Measurements from ENCODE around the gene MBD1.
A peak's percentile ranks its signal among the peaks of the same experiment; 100 is the strongest.
"Not testable (repeated sequence)": the region's sequence is repeated elsewhere in the genome, so short reads cannot be mapped to it uniquely, and the experiment has no call there.

MBD1 gene

GRCh38 chr18:50266248-50266704, 15.0 kb downstream of the MBD1 start, which contains the start of gene CFAP53:
CFAP53 (minus strand) TSS chr18:50266495; CDS start chr18:50266404, 91 bp downstream.
- H3K9me3 ChIP-seq (ENCODE audit: low read length), result no peaks in the 10 kb centered on the region
- no peak within 1 kb of the TSS for H3K27ac ChIP-seq (ENCODE audit: low read depth, low read length)
- peaks cover 6% of the 10 kb centered on the region for H3K4me1 ChIP-seq (ENCODE audit: insufficient read depth, low read length)
- no peaks in the 10 kb centered on the region for H3K27me3 ChIP-seq (ENCODE audit: control insufficient read depth in 1 of 2, insufficient read depth in 2 of 2, low read length in 2 of 2)
- H3K9ac ChIP-seq (ENCODE audit: low read length), result no peak within 1 kb of the TSS
- H3K4me3 ChIP-seq (ENCODE audit: low read depth in 1 of 2, low read length in 2 of 2), result peak within 1 kb of the TSS; percentile 28 to 92
- peaks cover 14% of the 10 kb centered on the region for H3K36me3 ChIP-seq (ENCODE audit: insufficient read depth, low read length)

GRCh38 chr18:50262977-50263376, 18.3 kb downstream of the MBD1 start:
- Histone ChIP-seq H3K27me3 (ENCODE audit: control insufficient read depth in 1 of 2, insufficient read depth in 2 of 2, low read length in 2 of 2) (no peaks in the 10 kb centered on the region), H3K36me3 (ENCODE audit: insufficient read depth, low read length) (no peaks in the 10 kb centered on the region), H3K4me1 (ENCODE audit: insufficient read depth, low read length) (peaks cover 6% of the 10 kb centered on the region), H3K9ac (ENCODE audit: low read length) (no peak overlapping the region), H3K4me3 (ENCODE audit: low read depth in 1 of 2, low read length in 2 of 2) (no peak overlapping the region), H3K27ac (ENCODE audit: low read depth, low read length) (no peak overlapping the region), H3K9me3 (ENCODE audit: low read length) (no peaks in the 10 kb centered on the region)

GRCh38 chr18:50250935-50251334, 30.4 kb downstream of the MBD1 start:
- Histone ChIP-seq H3K36me3 (ENCODE audit: insufficient read depth, low read length) (no peaks in the 10 kb centered on the region), H3K4me3 (ENCODE audit: low read depth in 1 of 2, low read length in 2 of 2) (no peak overlapping the region), H3K27me3 (ENCODE audit: control insufficient read depth in 1 of 2, insufficient read depth in 2 of 2, low read length in 2 of 2) (no peaks in the 10 kb centered on the region), H3K9ac (ENCODE audit: low read length) (no peak overlapping the region), H3K4me1 (ENCODE audit: insufficient read depth, low read length) (no peaks in the 10 kb centered on the region), H3K27ac (ENCODE audit: low read depth, low read length) (no peak overlapping the region), H3K9me3 (ENCODE audit: low read length) (no peaks in the 10 kb centered on the region)

- no peaks in the 10 kb centered on the region for H3K4me1 ChIP-seq (ENCODE audit: insufficient read depth, low read length)
- H3K4me3 ChIP-seq (ENCODE audit: low read depth in 1 of 2, low read length in 2 of 2), result no peak overlapping the region
- H3K9ac ChIP-seq (ENCODE audit: low read length), result no peak overlapping the region
- H3K9me3 ChIP-seq (ENCODE audit: low read length), result no peaks in the 10 kb centered on the region
- H3K27ac ChIP-seq (ENCODE audit: low read depth, low read length), result no peak overlapping the region
- no peaks in the 10 kb centered on the region for H3K27me3 ChIP-seq (ENCODE audit: control insufficient read depth in 1 of 2, insufficient read depth in 2 of 2, low read length in 2 of 2)
- no peaks in the 10 kb centered on the region for H3K36me3 ChIP-seq (ENCODE audit: insufficient read depth, low read length)
These were observed 31.7 kb downstream of the MBD1 start for GRCh38 chr18:50249576-50249975.

GRCh38 chr18:50247561-50247960, 33.8 kb downstream of the MBD1 start:
- Histone ChIP-seq H3K4me3 (ENCODE audit: low read depth in 1 of 2, low read length in 2 of 2) (no peak overlapping the region), H3K4me1 (ENCODE audit: insufficient read depth, low read length) (no peaks in the 10 kb centered on the region), H3K9ac (ENCODE audit: low read length) (no peak overlapping the region), H3K27me3 (ENCODE audit: control insufficient read depth in 1 of 2, insufficient read depth in 2 of 2, low read length in 2 of 2) (no peaks in the 10 kb centered on the region), H3K36me3 (ENCODE audit: insufficient read depth, low read length) (no peaks in the 10 kb centered on the region), H3K27ac (ENCODE audit: low read depth, low read length) (no peak overlapping the region), H3K9me3 (ENCODE audit: low read length) (no peaks in the 10 kb centered on the region)

- not testable (repeated sequence) for H3K9me3 ChIP-seq (ENCODE audit: low read length); H3K36me3 ChIP-seq (ENCODE audit: insufficient read depth, low read length); H3K4me3 ChIP-seq (ENCODE audit: low read depth in 1 of 2, low read length in 2 of 2); H3K4me1 ChIP-seq (ENCODE audit: insufficient read depth, low read length); H3K27ac ChIP-seq (ENCODE audit: low read depth, low read length); H3K9ac ChIP-seq (ENCODE audit: low read length); H3K27me3 ChIP-seq (ENCODE audit: control insufficient read depth in 1 of 2, insufficient read depth in 2 of 2, low read length in 2 of 2)
These were observed 39.6 kb downstream of the MBD1 start for GRCh38 chr18:50241768-50242167.

- Histone ChIP-seq H3K4me1 (ENCODE audit: insufficient read depth, low read length) (no peaks in the 10 kb centered on the region), H3K36me3 (ENCODE audit: insufficient read depth, low read length) (no peaks in the 10 kb centered on the region), H3K27me3 (ENCODE audit: control insufficient read depth in 1 of 2, insufficient read depth in 2 of 2, low read length in 2 of 2) (no peaks in the 10 kb centered on the region), H3K4me3 (ENCODE audit: low read depth in 1 of 2, low read length in 2 of 2) (no peak overlapping the region), H3K27ac (ENCODE audit: low read depth, low read length) (no peak overlapping the region), H3K9me3 (ENCODE audit: low read length) (no peaks in the 10 kb centered on the region), H3K9ac (ENCODE audit: low read length) (no peak overlapping the region)
These were observed 41.2 kb downstream of the MBD1 start for GRCh38 chr18:50240080-50240563.

GRCh38 chr18:50232419-50232818, 48.9 kb downstream of the MBD1 start:
- H3K4me1 ChIP-seq (ENCODE audit: insufficient read depth, low read length), result no peaks in the 10 kb centered on the region
- no peak overlapping the region for H3K27ac ChIP-seq (ENCODE audit: low read depth, low read length)
- H3K9ac ChIP-seq (ENCODE audit: low read length), result no peak overlapping the region
- no peaks in the 10 kb centered on the region for H3K9me3 ChIP-seq (ENCODE audit: low read length)
- no peak overlapping the region for H3K4me3 ChIP-seq (ENCODE audit: low read depth in 1 of 2, low read length in 2 of 2)
- no peaks in the 10 kb centered on the region for H3K27me3 ChIP-seq (ENCODE audit: control insufficient read depth in 1 of 2, insufficient read depth in 2 of 2, low read length in 2 of 2)
- no peaks in the 10 kb centered on the region for H3K36me3 ChIP-seq (ENCODE audit: insufficient read depth, low read length)

- no peaks in the 10 kb centered on the region for H3K27me3 ChIP-seq (ENCODE audit: control insufficient read depth in 1 of 2, insufficient read depth in 2 of 2, low read length in 2 of 2)
- no peak overlapping the region for H3K4me3 ChIP-seq (ENCODE audit: low read depth in 1 of 2, low read length in 2 of 2)
- H3K9ac ChIP-seq (ENCODE audit: low read length), result no peak overlapping the region
- H3K27ac ChIP-seq (ENCODE audit: low read depth, low read length), result no peak overlapping the region
- H3K9me3 ChIP-seq (ENCODE audit: low read length), result no peaks in the 10 kb centered on the region
- no peaks in the 10 kb centered on the region for H3K4me1 ChIP-seq (ENCODE audit: insufficient read depth, low read length)
- H3K36me3 ChIP-seq (ENCODE audit: insufficient read depth, low read length), result no peaks in the 10 kb centered on the region
These were observed 49.7 kb downstream of the MBD1 start for GRCh38 chr18:50231621-50232020.

- not testable (repeated sequence) for H3K4me1 ChIP-seq (ENCODE audit: insufficient read depth, low read length); H3K36me3 ChIP-seq (ENCODE audit: insufficient read depth, low read length); H3K9ac ChIP-seq (ENCODE audit: low read length); H3K27ac ChIP-seq (ENCODE audit: low read depth, low read length); H3K9me3 ChIP-seq (ENCODE audit: low read length); H3K27me3 ChIP-seq (ENCODE audit: control insufficient read depth in 1 of 2, insufficient read depth in 2 of 2, low read length in 2 of 2); H3K4me3 ChIP-seq (ENCODE audit: low read depth in 1 of 2, low read length in 2 of 2)
These were observed 61.1 kb downstream of the MBD1 start for GRCh38 chr18:50220249-50220648.

All from muscle layer of colon (tissue), 2 donors.